ENCODE results near the gene RAB24.

- TF ChIP-seq, protein P1, sequence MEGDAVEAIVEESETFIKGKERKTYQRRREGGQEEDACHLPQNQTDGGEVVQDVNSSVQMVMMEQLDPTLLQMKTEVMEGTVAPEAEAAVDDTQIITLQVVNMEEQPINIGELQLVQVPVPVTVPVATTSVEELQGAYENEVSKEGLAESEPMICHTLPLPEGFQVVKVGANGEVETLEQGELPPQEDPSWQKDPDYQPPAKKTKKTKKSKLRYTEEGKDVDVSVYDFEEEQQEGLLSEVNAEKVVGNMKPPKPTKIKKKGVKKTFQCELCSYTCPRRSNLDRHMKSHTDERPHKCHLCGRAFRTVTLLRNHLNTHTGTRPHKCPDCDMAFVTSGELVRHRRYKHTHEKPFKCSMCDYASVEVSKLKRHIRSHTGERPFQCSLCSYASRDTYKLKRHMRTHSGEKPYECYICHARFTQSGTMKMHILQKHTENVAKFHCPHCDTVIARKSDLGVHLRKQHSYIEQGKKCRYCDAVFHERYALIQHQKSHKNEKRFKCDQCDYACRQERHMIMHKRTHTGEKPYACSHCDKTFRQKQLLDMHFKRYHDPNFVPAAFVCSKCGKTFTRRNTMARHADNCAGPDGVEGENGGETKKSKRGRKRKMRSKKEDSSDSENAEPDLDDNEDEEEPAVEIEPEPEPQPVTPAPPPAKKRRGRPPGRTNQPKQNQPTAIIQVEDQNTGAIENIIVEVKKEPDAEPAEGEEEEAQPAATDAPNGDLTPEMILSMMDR (IDR thresholded peaks at IDR 0.05; ENCODE audit: poor library complexity), result no peak
- TF ChIP-seq EZH2phosphoT487 (IDR thresholded peaks at IDR 0.05; ENCODE audit: low read depth, severe bottlenecking, unreplicated experiment) (no peak), EZH2 (IDR thresholded peaks at IDR 0.05; ENCODE audit: borderline replicate concordance) (no peak)
Observed at GRCh38 chr5:177310757-177311391, 7.4 kb upstream of the RAB24 start.
